Nephron progenitor cell (in vitro differentiated cells): ENCODE data around the gene ALPK1.

Source experiments
- DNase-seq: peaks from one replicate; pipeline ENCODE4 v3.0.0; 2021
- H3K27ac Mint-ChIP-seq: 2 replicates; pipeline ENCODE4 v1.8.0; 2021; ENCODE audit warnings: mild to moderate bottlenecking, moderate library complexity, mixed read lengths
- H3K27me3 Mint-ChIP-seq: 2 replicates; pipeline ENCODE4 v1.8.0; 2021; ENCODE audit warnings: mild to moderate bottlenecking, low read depth, mixed read lengths; ENCODE audit not compliant: poor library complexity
- H3K36me3 Mint-ChIP-seq: 2 replicates; pipeline ENCODE4 v1.8.0; 2021; ENCODE audit warnings: low read depth, mixed read lengths
- H3K4me1 Mint-ChIP-seq: 2 replicates; pipeline ENCODE4 v1.8.0; 2021; ENCODE audit warnings: mixed read lengths
- H3K4me3 Mint-ChIP-seq: 2 replicates; pipeline ENCODE4 v1.8.0; 2021; ENCODE audit warnings: mild to moderate bottlenecking, moderate library complexity, mixed read lengths
- H3K9me3 Mint-ChIP-seq: 2 replicates; pipeline ENCODE4 v1.8.0; 2021; ENCODE audit warnings: mild to moderate bottlenecking, moderate library complexity, mixed read lengths
- TF ChIP-seq, protein P1 (sequence below): fragments of 200-600 bp; sonication (generic); IDR thresholded peaks from 2 replicates; pipeline ENCODE4 v1.5.0; 2021; ENCODE audit warnings: antibody characterized with exemption

ALPK1 gene

DNA sequence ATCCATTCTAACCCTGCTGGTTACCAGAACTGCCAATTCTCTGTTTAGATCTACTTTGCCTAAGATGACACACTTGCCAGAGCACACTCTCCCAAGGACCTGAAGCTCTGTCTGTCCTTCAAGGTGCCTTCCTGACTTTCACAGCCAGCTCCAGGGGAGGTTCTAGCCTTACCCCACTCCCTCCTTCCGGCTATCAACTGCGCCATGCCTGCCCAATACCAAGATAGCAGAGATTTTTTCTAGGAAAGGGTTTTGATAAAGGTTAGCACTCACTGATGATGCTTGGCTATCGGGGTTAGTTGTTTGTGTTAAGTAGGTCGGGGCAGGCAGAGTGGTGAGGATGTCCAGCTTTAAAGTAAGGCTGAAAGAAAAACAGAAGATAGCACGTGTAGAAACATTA lies 14.3 kb downstream of the ALPK1 start:
- no peak overlapping the region for H3K4me3 Mint-ChIP-seq

GRCh38 chr4:112312610-112313239 lies 15.6 kb downstream of the ALPK1 start:
- TF ChIP-seq, protein P1, sequence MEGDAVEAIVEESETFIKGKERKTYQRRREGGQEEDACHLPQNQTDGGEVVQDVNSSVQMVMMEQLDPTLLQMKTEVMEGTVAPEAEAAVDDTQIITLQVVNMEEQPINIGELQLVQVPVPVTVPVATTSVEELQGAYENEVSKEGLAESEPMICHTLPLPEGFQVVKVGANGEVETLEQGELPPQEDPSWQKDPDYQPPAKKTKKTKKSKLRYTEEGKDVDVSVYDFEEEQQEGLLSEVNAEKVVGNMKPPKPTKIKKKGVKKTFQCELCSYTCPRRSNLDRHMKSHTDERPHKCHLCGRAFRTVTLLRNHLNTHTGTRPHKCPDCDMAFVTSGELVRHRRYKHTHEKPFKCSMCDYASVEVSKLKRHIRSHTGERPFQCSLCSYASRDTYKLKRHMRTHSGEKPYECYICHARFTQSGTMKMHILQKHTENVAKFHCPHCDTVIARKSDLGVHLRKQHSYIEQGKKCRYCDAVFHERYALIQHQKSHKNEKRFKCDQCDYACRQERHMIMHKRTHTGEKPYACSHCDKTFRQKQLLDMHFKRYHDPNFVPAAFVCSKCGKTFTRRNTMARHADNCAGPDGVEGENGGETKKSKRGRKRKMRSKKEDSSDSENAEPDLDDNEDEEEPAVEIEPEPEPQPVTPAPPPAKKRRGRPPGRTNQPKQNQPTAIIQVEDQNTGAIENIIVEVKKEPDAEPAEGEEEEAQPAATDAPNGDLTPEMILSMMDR: no peak
- Mint-ChIP-seq H3K9me3 (peaks cover 12% of the 10 kb centered on the region), H3K4me1 (peaks cover 10% of the 10 kb centered on the region), H3K4me3 (no peak overlapping the region), H3K36me3 (peaks cover 6% of the 10 kb centered on the region), H3K27me3 (peaks cover 3% of the 10 kb centered on the region), H3K27ac (no peak overlapping the region)
- DNase-seq: no peak

More for the DNA sequence above, 14.3 kb downstream of the ALPK1 start:
- DNase-seq: no peak
- H3K4me1 Mint-ChIP-seq: peaks cover 10% of the 10 kb centered on the region
- peaks cover 3% of the 10 kb centered on the region for H3K27me3 Mint-ChIP-seq
- H3K36me3 Mint-ChIP-seq: peaks cover 6% of the 10 kb centered on the region
- no peak overlapping the region for H3K27ac Mint-ChIP-seq
- H3K9me3 Mint-ChIP-seq: peaks cover 24% of the 10 kb centered on the region
- TF ChIP-seq, protein P1: no peak

- TF ChIP-seq, protein P1: no peak
- DNase-seq: no peak
- H3K4me3 Mint-ChIP-seq: no peak overlapping the region
- no peaks in the 10 kb centered on the region for H3K36me3 Mint-ChIP-seq
- no peaks in the 10 kb centered on the region for H3K27me3 Mint-ChIP-seq
- H3K4me1 Mint-ChIP-seq: no peaks in the 10 kb centered on the region
- H3K27ac Mint-ChIP-seq: no peak overlapping the region
- no peaks in the 10 kb centered on the region for H3K9me3 Mint-ChIP-seq
These were observed 18.3 kb downstream of the ALPK1 start for GRCh38 chr4:112315446-112315845.

DNA sequence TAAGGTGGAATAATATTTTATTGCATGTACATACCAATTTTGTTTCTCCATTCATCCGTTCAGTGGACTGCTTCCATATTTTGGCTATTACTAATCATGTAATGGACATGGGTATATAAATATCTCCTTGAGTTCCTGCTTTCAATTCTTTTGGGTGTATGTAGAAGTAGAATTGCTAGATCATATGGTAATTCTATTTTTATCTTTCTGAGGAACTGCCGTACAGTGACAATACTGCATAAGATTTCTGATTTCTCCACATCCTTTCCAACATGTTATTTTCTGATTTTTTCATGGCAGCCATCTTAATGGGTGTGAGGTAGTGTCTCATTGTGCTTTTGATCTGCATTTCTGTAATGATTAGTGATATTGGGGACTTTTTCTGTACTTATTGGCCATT lies 19.2 kb downstream of the ALPK1 start:
- no peak for DNase-seq
- Mint-ChIP-seq H3K9me3 (no peaks in the 10 kb centered on the region), H3K4me3 (no peak overlapping the region), H3K36me3 (no peaks in the 10 kb centered on the region), H3K4me1 (no peaks in the 10 kb centered on the region), H3K27ac (no peak overlapping the region), H3K27me3 (no peaks in the 10 kb centered on the region)
- TF ChIP-seq, protein P1: no peak

DNA sequence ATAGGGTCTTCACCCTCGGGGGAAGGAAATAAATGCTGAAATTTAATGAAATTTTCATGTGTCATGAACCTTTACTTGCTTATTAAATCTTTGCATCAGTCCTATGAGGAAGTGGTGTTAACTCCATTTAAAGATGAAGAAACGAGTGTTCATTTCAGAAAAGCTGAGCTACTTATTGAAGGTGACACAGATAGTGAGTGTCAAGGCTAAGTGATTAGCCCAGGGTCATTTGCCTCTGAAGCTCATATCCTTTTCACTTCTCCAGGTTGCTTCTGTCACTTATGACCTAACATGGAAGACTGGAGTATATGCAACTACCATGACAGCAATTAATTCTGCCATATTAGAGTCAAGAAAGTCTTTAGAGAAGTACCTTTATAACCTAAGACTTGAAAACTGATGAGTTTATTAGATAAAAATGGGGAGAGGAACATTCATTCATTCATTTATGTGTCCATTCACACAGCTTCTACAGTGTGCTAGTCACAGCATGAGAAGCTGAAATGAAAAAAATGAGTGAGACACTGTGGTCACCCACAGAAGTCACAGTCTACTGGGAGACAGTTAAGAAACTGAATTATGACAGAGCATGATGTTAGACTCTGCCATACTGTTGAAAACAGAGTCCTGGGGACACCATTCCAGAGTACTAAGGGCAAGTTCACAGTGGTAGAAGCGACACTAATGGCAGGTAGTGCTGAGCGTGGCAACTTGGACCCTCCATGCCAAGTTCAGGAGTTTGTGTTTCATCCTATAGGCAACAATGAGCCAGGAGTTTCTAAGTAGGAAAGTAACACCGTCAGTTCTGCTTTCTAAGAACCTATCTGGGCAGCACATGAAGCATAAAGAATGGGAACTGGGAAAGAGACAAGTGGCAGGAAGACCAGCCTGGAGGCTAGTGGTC lies 21.3 kb downstream of the ALPK1 start:
- Mint-ChIP-seq H3K4me3 (no peak overlapping the region), H3K9me3 (no peaks in the 10 kb centered on the region)

More for the DNA sequence above, 21.3 kb downstream of the ALPK1 start:
- TF ChIP-seq, protein P1: no peak
- no peak for DNase-seq
- no peaks in the 10 kb centered on the region for H3K4me1 Mint-ChIP-seq
- no peaks in the 10 kb centered on the region for H3K27me3 Mint-ChIP-seq
- H3K36me3 Mint-ChIP-seq: no peaks in the 10 kb centered on the region
- no peak overlapping the region for H3K27ac Mint-ChIP-seq
